NCI-H526 treated with DMSO at 0.1 percent for 48 hours (cell line): ENCODE data around the gene CLMN.

ENCODE experiments used
- DNase-seq: peaks from one replicate; lab custom pipeline; 2025; lab: John Stamatoyannopoulos, UW

Gene CLMN

GRCh38 chr14:95238487-95239298 lies 81.0 kb downstream of the CLMN start:
- no peak for DNase-seq

- no peak for DNase-seq
Measured at GRCh38 chr14:95237958-95238340, 81.8 kb downstream of the CLMN start.

GRCh38 chr14:95237121-95237957 lies 82.4 kb downstream of the CLMN start:
- no peak for DNase-seq

GRCh38 chr14:95236221-95236620 lies 83.5 kb downstream of the CLMN start:
- DNase-seq = peak; percentile 47

GRCh38 chr14:95235767-95236166 lies 83.9 kb downstream of the CLMN start:
- no peak for DNase-seq

- DNase-seq = no peak
Measured at GRCh38 chr14:95235351-95235750, 84.4 kb downstream of the CLMN start.

GRCh38 chr14:95234426-95234825 lies 85.3 kb downstream of the CLMN start:
- no peak for DNase-seq

GRCh38 chr14:95233702-95234241 lies 85.9 kb downstream of the CLMN start:
- no peak for DNase-seq

- DNase-seq = no peak
Measured at GRCh38 chr14:95232894-95233584, 86.7 kb downstream of the CLMN start.

GRCh38 chr14:95231966-95232633 lies 87.6 kb downstream of the CLMN start:
- DNase-seq = no peak

GRCh38 chr14:95229749-95230148 lies 90.0 kb downstream of the CLMN start:
- DNase-seq = peak; percentile 18

- DNase-seq = no peak
Measured at GRCh38 chr14:95228240-95228639, 91.5 kb downstream of the CLMN start.

- DNase-seq = peak; percentile 89
Measured at GRCh38 chr14:95227279-95227860, 92.3 kb downstream of the CLMN start.

- DNase-seq = peak; percentile 89
Measured at GRCh38 chr14:95226801-95227200, 92.9 kb downstream of the CLMN start.

- no peak for DNase-seq
Measured at GRCh38 chr14:95225251-95225887, 94.3 kb downstream of the CLMN start.

GRCh38 chr14:95222870-95223398 lies 96.8 kb downstream of the CLMN start:
- DNase-seq = no peak

GRCh38 chr14:95222151-95222631 lies 97.5 kb downstream of the CLMN start:
- DNase-seq = no peak

- no peak for DNase-seq
Measured at GRCh38 chr14:95221531-95221930, 98.2 kb downstream of the CLMN start.

- no peak for DNase-seq
Measured at GRCh38 chr14:95220663-95221231, 99.0 kb downstream of the CLMN start.
